HUES48 (cell line): ENCODE results near the gene MBD2.

Experiments
- H3K27ac ChIP-seq: one replicate; pipeline ENCODE4 v1.7.0; 2013; ENCODE audit warnings: low read depth, low read length, inconsistent platforms
- H3K27me3 ChIP-seq: 2 replicates; pipeline ENCODE4 v1.6.1; 2013; ENCODE audit warnings: mild to moderate bottlenecking, low read length; ENCODE audit not compliant: control insufficient read depth, insufficient read depth
- H3K36me3 ChIP-seq: 2 replicates; pipeline ENCODE4 v1.6.1; 2013; ENCODE audit warnings: low read length; ENCODE audit not compliant: control insufficient read depth, insufficient read depth
- H3K4me1 ChIP-seq: 2 replicates; pipeline ENCODE4 v1.6.1; 2013; ENCODE audit warnings: mild to moderate bottlenecking, low read length; ENCODE audit not compliant: control insufficient read depth, insufficient read depth
- H3K4me3 ChIP-seq: 2 replicates; pipeline ENCODE4 v1.5.1; 2013; ENCODE audit warnings: mild to moderate bottlenecking, low read depth, low read length
- H3K9ac ChIP-seq: 2 replicates; pipeline ENCODE4 v1.6.1; 2013; ENCODE audit warnings: mild to moderate bottlenecking, low read depth, low read length, moderate library complexity
- H3K9me3 ChIP-seq: 2 replicates; pipeline ENCODE4 v1.6.1; 2013; ENCODE audit warnings: low read length; ENCODE audit not compliant: control insufficient read depth, insufficient read depth

The MBD2 gene

DNA sequence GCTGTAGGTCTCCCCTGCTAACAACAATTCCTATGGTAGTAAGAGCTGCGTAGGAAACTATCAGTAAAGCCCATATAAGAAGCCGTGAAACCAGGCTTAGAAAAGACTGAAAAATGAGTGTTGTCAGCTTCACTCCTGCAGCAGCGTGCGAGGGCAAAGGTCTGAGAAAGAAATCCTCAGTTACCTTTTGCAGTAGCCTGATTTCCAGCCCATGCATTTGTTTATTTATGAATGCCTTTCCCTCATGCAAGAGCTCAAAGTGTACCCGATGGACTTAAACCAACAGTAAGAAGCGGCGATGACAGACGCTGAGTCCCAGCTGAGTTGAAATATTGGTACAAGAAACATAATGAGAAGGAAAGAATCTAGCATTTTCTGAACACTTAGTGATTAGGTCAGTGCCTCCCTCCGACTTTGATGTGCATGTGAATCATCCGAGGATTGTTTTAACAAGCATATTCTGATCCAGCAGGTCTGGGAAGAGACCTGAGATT is 29.8 kb upstream of the MBD2 start:
- no peaks in the 10 kb centered on the region for H3K27me3 ChIP-seq
- H3K9me3 ChIP-seq: no peaks in the 10 kb centered on the region
- no peaks in the 10 kb centered on the region for H3K36me3 ChIP-seq
- no peak overlapping the region; the same call in 1 of the 2 replicates for H3K4me3 ChIP-seq
- peak overlapping the region; percentile 63 for H3K27ac ChIP-seq
- H3K9ac ChIP-seq: peak overlapping the region; percentile 15; the same call in 1 of the 2 replicates
- H3K4me1 ChIP-seq: peaks cover 40% of the 10 kb centered on the region

DNA sequence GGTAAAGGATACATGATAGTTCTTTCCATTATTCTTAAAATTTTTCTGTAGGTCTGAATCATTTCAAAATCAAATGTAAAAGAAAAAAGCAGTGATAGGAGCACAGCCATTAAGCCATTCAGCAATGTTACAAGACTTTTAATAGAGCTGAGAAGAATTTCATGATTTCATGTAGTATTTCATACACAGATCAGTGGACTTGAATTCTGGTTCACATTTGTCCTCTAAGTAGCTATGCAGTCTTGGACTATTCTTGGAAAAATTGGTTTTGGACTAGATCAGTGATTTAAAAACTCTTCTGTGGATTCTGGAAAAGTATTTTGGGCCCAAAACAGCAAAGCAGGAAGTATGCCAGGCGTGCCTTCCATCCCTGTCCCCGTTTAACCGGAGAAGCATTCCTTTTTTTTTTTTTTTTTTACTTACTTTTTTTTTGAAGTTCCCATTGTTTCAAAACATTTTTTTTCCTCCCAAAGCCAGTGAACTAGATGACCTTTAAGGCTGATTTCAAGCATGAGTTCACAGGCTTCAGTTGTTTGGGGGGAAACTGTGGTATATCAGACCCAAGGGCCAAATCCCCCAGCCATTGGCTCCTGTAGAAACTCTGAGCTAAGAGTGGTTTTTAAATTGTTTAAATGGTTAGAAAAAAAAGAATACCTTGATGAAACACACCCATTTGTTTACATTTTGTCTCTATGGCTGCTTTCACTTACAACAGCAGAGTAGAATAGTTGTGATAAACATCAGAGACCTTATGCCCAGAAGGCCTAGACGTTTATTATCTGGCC is 27.3 kb upstream of the MBD2 start:
- no peaks in the 10 kb centered on the region for H3K36me3 ChIP-seq
- no peaks in the 10 kb centered on the region for H3K27me3 ChIP-seq
- no peak overlapping the region for H3K9ac ChIP-seq
- no peaks in the 10 kb centered on the region for H3K9me3 ChIP-seq
- H3K4me3 ChIP-seq: no peak overlapping the region
- peaks cover 37% of the 10 kb centered on the region for H3K4me1 ChIP-seq
- no peak overlapping the region for H3K27ac ChIP-seq

DNA sequence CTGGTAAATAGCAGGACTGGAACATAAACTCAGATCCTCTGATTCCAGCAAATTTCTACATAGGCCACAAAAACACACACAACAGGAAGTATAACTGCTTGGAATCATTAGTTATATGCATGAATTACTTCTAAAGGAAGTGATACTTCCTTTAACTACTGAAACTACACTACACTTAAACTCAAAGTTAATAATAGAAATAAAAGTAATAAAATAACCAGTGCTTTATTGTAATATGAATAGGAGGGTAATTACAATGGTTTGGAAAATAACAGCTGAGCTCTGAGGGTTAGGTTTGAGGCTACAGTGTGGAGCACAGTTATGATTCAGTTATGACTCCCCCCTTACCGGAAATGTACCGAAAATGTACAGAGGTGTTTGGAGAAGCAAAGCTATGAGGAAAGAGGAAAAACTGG is 26.4 kb upstream of the MBD2 start:
- no peak overlapping the region for H3K27ac ChIP-seq
- no peak overlapping the region for H3K4me3 ChIP-seq
- no peaks in the 10 kb centered on the region for H3K36me3 ChIP-seq
- H3K4me1 ChIP-seq: peaks cover 40% of the 10 kb centered on the region
- H3K27me3 ChIP-seq: no peaks in the 10 kb centered on the region
- no peaks in the 10 kb centered on the region for H3K9me3 ChIP-seq
- no peak overlapping the region for H3K9ac ChIP-seq

DNA sequence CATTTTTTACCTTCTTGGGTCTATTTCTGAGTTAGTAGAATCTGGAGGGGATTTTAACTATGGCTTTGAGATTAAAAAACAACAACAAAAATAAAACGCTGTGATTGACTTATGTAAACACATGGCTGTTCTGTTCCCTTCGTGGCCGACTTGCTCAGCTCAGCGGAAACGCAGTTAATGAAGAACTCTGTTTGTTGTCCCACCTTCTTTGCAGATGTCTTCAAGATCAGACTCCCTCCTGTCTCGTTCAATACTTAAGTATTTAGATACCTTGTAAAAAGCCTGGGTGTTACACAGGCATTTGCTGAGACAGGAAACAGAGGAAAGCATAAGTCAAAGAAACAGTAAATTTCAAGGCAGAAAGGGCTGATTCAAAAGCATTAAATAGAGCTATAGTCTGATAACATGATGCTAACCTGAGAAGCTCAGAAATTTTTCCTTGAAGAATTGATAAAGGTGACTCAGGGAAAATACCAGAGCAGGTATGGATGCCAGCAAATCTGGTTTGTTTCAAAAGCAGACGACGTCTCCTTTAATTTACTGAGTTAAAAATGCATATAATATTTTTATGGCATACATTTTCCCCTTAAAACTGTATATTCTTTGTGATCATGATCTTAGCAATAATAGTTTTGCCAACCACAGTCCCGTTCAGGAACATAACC is 23.2 kb upstream of the MBD2 start:
- Histone ChIP-seq H3K4me3 (peak overlapping the region; percentile 38), H3K9ac (peak overlapping the region; percentile 74), H3K27ac (peak overlapping the region; percentile 99)

DNA sequence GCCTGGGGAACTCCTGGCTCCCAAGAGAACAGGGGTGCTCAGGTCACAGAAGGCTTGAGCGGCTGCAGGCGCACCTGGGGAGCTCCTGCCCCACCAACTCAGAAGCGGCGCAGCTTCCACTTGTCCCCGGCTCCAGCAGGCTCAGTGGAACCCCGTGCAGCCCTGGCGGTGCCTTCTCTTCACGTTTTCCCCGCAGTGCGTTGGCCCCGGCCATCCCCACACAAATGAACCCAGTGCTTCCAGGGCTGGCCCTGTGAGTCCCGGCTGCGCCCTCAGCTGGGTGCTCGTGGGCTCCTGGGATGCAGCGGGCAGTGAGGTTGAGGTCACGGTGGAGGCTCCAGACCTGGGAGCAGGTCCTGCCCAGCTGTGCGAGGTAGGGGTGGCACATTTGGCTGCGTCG is 17.9 kb upstream of the MBD2 start:
- Histone ChIP-seq H3K9ac (no peak overlapping the region), H3K4me1 (peaks cover 21% of the 10 kb centered on the region), H3K4me3 (no peak overlapping the region), H3K36me3 (no peaks in the 10 kb centered on the region), H3K27ac (no peak overlapping the region), H3K27me3 (no peaks in the 10 kb centered on the region), H3K9me3 (no peaks in the 10 kb centered on the region; the same call in 1 of the 2 replicates)

More for the DNA sequence above, 23.2 kb upstream of the MBD2 start:
- no peaks in the 10 kb centered on the region for H3K36me3 ChIP-seq
- no peaks in the 10 kb centered on the region for H3K27me3 ChIP-seq
- H3K9me3 ChIP-seq: no peaks in the 10 kb centered on the region
- H3K4me1 ChIP-seq: peaks cover 29% of the 10 kb centered on the region

DNA sequence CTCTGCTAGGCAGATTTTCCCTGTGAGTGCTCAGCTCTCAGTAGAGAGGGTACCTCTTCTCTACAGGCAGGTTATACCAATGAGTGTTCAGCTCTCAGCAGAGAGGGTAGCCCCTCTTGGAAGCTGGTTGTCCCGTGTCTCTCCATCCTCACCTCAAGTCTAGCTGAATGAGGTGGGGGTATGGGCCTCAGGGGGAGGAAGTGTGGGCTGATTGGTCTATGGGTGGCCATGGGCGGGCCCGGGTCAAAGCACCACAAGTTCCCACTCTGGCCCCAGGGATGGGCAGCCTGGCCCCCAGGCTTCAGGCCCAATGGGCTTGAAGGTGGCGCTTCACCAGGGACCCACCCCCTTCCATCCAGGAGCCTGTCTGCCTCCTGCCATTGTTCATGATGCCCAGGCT is 17.0 kb upstream of the MBD2 start:
- Histone ChIP-seq H3K27ac (no peak overlapping the region), H3K27me3 (no peaks in the 10 kb centered on the region), H3K36me3 (no peaks in the 10 kb centered on the region), H3K9me3 (no peaks in the 10 kb centered on the region; the same call in 1 of the 2 replicates), H3K9ac (no peak overlapping the region), H3K4me1 (peaks cover 15% of the 10 kb centered on the region), H3K4me3 (no peak overlapping the region)

DNA sequence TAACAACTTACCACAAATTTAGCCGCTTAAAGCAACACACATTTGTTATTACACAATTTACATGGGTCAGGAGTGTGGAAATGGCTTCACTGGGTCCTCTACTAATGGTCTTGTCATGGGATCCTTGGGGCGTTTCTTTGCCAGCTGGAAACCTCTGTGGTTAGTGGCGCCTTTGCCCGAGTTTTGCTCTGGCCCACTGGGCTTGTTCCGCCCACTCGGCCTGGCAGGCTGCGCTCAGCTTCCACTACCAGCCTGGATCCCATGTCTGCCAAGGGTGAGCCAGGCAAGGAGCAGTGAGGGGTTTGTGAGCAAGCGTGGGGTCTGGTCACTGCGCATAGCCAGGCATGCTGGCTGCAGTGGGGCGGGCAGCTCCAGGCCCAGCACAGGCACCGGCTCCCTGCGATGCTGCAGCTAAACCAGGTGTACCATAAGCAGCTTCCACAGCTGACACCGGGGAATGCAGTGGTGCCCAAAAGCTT is 16.2 kb upstream of the MBD2 start:
- peaks cover 6% of the 10 kb centered on the region for H3K4me1 ChIP-seq
- H3K4me3 ChIP-seq: no peak overlapping the region
- H3K9ac ChIP-seq: no peak overlapping the region
- no peaks in the 10 kb centered on the region; the same call in 1 of the 2 replicates for H3K9me3 ChIP-seq
- no peaks in the 10 kb centered on the region for H3K36me3 ChIP-seq
- H3K27me3 ChIP-seq: no peaks in the 10 kb centered on the region
- no peak overlapping the region for H3K27ac ChIP-seq

DNA sequence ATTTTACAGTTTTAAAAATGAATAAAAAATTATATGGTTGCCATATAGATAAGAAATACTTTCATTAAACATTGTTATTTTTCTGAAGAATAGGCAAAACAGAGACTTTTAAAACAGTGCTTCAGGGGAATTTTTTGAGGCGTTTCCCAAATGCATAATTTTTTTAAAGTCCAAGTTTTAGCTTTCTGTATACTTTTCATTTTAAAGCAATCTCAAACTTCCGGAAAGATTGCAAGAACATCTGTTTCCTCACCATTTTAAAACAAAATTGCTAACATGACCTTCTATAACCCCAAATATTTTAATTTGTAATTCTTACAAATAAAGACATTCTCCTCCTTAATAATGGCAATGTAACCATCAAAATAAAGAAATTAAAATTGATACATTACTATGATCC is 15.1 kb upstream of the MBD2 start:
- Histone ChIP-seq H3K9ac (no peak overlapping the region), H3K4me3 (no peak overlapping the region)

DNA sequence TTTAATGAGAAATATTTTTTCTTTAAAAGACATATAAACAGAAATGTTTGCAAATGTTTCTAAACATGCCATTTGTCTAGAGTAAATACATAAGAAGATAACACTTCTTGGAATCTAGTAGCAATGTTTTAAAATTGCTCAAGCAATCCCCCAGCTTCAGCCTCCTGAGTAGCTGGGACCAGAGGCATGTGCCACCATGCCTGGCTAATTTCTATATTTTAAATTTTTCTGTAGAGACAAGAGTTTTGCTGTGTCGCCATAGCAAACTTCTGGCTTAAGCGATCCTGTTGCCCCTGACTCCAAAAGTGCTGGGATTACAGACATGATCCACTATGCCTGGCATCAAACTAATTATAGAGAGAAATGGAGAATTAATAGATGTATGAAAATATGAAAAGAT is 14.6 kb upstream of the MBD2 start:
- H3K9me3 ChIP-seq: no peaks in the 10 kb centered on the region; the same call in 1 of the 2 replicates
- no peak overlapping the region for H3K27ac ChIP-seq
- H3K4me1 ChIP-seq: no peaks in the 10 kb centered on the region
- no peaks in the 10 kb centered on the region for H3K27me3 ChIP-seq
- H3K4me3 ChIP-seq: no peak overlapping the region
- no peaks in the 10 kb centered on the region for H3K36me3 ChIP-seq
- no peak overlapping the region for H3K9ac ChIP-seq

More for the DNA sequence above, 15.1 kb upstream of the MBD2 start:
- no peaks in the 10 kb centered on the region for H3K4me1 ChIP-seq
- no peak overlapping the region for H3K27ac ChIP-seq
- no peaks in the 10 kb centered on the region; the same call in 1 of the 2 replicates for H3K9me3 ChIP-seq
- H3K27me3 ChIP-seq: no peaks in the 10 kb centered on the region
- no peaks in the 10 kb centered on the region for H3K36me3 ChIP-seq

DNA sequence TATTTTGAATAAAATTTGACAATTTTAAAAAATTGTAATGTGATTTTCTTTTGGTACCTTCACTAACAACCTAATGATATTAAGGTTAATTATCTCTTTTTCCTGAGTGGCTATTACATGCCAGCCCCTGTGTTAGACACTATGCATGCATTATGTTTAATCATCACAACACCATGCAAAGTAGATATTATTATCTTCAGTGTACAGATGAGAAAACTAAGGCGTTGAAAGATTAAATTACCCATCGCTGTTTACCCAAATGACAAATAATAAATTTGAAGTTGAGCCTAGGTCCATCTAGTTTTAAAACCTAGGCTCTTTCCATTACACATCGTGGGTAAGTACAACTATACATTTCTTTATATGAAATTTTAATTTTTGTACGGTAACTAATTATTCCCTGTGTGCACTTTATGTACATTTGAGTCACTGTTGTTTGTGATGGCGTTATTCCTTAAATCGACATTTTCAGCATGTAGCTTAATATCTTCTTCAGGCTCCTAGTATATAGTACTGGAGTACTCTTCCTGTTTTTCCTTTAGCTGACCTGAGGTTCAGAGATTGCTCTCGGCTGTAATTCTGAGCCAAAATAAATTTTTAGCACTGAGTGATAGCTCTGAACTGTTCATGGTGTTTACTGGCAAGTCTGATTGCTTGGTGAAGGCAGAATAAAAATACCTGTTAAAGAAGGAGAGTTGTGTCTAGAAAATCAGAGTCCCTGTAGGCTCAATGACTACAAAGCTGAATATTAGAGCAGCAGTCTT is 13.9 kb upstream of the MBD2 start:
- Histone ChIP-seq H3K9me3 (no peaks in the 10 kb centered on the region; the same call in 1 of the 2 replicates), H3K27me3 (no peaks in the 10 kb centered on the region), H3K36me3 (no peaks in the 10 kb centered on the region)

More for the DNA sequence above, 13.9 kb upstream of the MBD2 start:
- no peak overlapping the region for H3K4me3 ChIP-seq
- H3K27ac ChIP-seq: no peak overlapping the region
- no peaks in the 10 kb centered on the region for H3K4me1 ChIP-seq
- no peak overlapping the region for H3K9ac ChIP-seq
